Measurements from ENCODE around the gene KTN1.

DNA sequence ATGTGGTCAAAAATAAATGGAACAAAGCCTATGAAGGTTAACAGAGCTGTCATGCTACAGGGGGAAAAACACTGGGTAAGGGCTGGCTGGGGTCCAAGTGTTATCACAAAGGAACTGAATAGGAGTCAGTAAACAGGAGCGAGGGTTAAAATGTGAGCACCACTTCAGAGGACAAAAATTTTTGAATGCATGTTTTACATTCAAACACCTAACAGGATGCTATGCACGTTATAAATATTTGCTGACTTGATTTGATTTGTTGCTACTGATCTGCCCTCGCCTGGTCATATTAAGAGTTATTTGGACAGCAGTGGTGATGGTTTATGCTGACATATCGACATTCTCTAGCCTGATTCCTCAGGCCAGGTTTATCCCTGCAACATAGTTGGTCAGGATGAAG, 7.4 kb upstream of the KTN1 start:
- TF ChIP-seq, protein P1, sequence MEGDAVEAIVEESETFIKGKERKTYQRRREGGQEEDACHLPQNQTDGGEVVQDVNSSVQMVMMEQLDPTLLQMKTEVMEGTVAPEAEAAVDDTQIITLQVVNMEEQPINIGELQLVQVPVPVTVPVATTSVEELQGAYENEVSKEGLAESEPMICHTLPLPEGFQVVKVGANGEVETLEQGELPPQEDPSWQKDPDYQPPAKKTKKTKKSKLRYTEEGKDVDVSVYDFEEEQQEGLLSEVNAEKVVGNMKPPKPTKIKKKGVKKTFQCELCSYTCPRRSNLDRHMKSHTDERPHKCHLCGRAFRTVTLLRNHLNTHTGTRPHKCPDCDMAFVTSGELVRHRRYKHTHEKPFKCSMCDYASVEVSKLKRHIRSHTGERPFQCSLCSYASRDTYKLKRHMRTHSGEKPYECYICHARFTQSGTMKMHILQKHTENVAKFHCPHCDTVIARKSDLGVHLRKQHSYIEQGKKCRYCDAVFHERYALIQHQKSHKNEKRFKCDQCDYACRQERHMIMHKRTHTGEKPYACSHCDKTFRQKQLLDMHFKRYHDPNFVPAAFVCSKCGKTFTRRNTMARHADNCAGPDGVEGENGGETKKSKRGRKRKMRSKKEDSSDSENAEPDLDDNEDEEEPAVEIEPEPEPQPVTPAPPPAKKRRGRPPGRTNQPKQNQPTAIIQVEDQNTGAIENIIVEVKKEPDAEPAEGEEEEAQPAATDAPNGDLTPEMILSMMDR (IDR thresholded peaks at IDR 0.05; ENCODE audit: low read depth, low read length, poor library complexity, severe bottlenecking): no peak
- no peak for TF ChIP-seq EZH2phosphoT487 (IDR thresholded peaks at IDR 0.05; ENCODE audit: borderline replicate concordance, low read length)

All from DOHH2 (cell line).